ENCODE results near the gene TMEM154. TPM values are rescaled to one million over a fixed set of nuclear protein-coding genes. Genes with fewer than 3 reads are reported as not detected.

The TMEM154 gene
- total and polyA plus RNA-seq, 2 experiments from 2014 or later: 0.36 to 1.7 TPM

DNA sequence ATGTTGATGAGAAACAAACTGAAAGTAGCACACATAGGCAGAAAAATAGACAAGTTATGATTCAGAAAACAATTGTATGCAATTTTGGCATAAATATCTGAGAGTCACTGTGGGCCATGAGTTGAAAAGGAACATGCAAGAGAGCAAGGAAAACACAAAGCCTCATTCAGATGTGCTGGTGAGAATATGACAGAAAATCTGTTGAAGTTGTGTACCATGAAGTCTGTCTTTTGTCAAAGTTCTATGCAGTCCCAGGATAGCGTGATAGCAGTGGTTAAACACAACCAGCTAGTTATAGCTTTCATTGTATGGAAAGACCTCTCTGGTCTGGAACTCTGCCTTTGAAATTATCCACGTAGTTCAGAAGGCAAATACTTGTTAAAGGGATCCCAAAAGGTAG, 53.0 kb downstream of the TMEM154 start:
- no peaks in the 10 kb centered on the region for H3K79me2 ChIP-seq
- H3K4me3 ChIP-seq: no peak overlapping the region
- no peak overlapping the region for H2AFZ ChIP-seq
- TF ChIP-seq CTCF (IDR thresholded peaks at IDR 0.05; ENCODE audit: poor library complexity) (no peak), EZH2phosphoT487 (IDR thresholded peaks at IDR 0.05; ENCODE audit: low read depth, severe bottlenecking, unreplicated experiment) (no peak), EZH2 (IDR thresholded peaks at IDR 0.05; ENCODE audit: borderline replicate concordance) (no peak)
- no peaks in the 10 kb centered on the region for H3K9me2 ChIP-seq (replicated peaks; ENCODE audit: insufficient read depth)
- 75% methylated on average over 2 of the region's 2 CpGs for WGBS (ENCODE audit: low lambda C conversion rate, missing lambda C conversion rate)
- H3K9me3 ChIP-seq (ENCODE audit: low read depth): no peaks in the 10 kb centered on the region
- H3K27me3 ChIP-seq: no peaks in the 10 kb centered on the region
- H3K4me1 ChIP-seq (ENCODE audit: insufficient read depth): no peaks in the 10 kb centered on the region
- DNase-seq (ENCODE audit: low spot score): no peak
- H3K4me2 ChIP-seq: no peak overlapping the region
- no peaks in the 10 kb centered on the region for H4K20me1 ChIP-seq (ENCODE audit: insufficient read depth, poor library complexity, severe bottlenecking)
- H3K36me3 ChIP-seq (replicated peaks; ENCODE audit: insufficient read depth, low read depth): no peaks in the 10 kb centered on the region
- no peak overlapping the region for H3K27ac ChIP-seq

- Histone ChIP-seq H3K36me3 (replicated peaks; ENCODE audit: insufficient read depth, low read depth) (no peaks in the 10 kb centered on the region), H4K20me1 (ENCODE audit: insufficient read depth, poor library complexity, severe bottlenecking) (no peaks in the 10 kb centered on the region), H3K27ac (no peak overlapping the region), H3K27me3 (no peaks in the 10 kb centered on the region), H3K4me1 (ENCODE audit: insufficient read depth) (no peaks in the 10 kb centered on the region), H2AFZ (no peak overlapping the region), H3K4me2 (no peak overlapping the region), H3K9me3 (ENCODE audit: low read depth) (no peaks in the 10 kb centered on the region), H3K9me2 (replicated peaks; ENCODE audit: insufficient read depth) (no peaks in the 10 kb centered on the region), H3K4me3 (no peak overlapping the region), H3K79me2 (no peaks in the 10 kb centered on the region)
- DNase-seq (ENCODE audit: low spot score): no peak
- TF ChIP-seq EZH2phosphoT487 (IDR thresholded peaks at IDR 0.05; ENCODE audit: low read depth, severe bottlenecking, unreplicated experiment): no peak
- TF ChIP-seq EZH2 (IDR thresholded peaks at IDR 0.05; ENCODE audit: borderline replicate concordance): no peak
- no peak for TF ChIP-seq CTCF (IDR thresholded peaks at IDR 0.05; ENCODE audit: poor library complexity)
Observed at GRCh38 chr4:152620915-152621314, 58.9 kb downstream of the TMEM154 start.

GRCh38 chr4:152620218-152620617, 59.6 kb downstream of the TMEM154 start:
- no peak for DNase-seq (ENCODE audit: low spot score)
- no peak overlapping the region for H3K27ac ChIP-seq
- no peaks in the 10 kb centered on the region for H3K36me3 ChIP-seq (replicated peaks; ENCODE audit: insufficient read depth, low read depth)
- no peak overlapping the region for H3K4me2 ChIP-seq
- TF ChIP-seq EZH2 (IDR thresholded peaks at IDR 0.05; ENCODE audit: borderline replicate concordance): no peak
- no peak for TF ChIP-seq CTCF (IDR thresholded peaks at IDR 0.05; ENCODE audit: poor library complexity)
- no peak for TF ChIP-seq EZH2phosphoT487 (IDR thresholded peaks at IDR 0.05; ENCODE audit: low read depth, severe bottlenecking, unreplicated experiment)
- H3K9me3 ChIP-seq (ENCODE audit: low read depth): no peaks in the 10 kb centered on the region
- no peaks in the 10 kb centered on the region for H3K4me1 ChIP-seq (ENCODE audit: insufficient read depth)
- no peaks in the 10 kb centered on the region for H3K79me2 ChIP-seq
- no peaks in the 10 kb centered on the region for H4K20me1 ChIP-seq (ENCODE audit: insufficient read depth, poor library complexity, severe bottlenecking)
- H3K9me2 ChIP-seq (replicated peaks; ENCODE audit: insufficient read depth): no peaks in the 10 kb centered on the region
- no peaks in the 10 kb centered on the region for H3K27me3 ChIP-seq
- H3K4me3 ChIP-seq: no peak overlapping the region
- H2AFZ ChIP-seq: no peak overlapping the region
- WGBS (ENCODE audit: low lambda C conversion rate, missing lambda C conversion rate): 83% methylated on average over 1 of the region's 1 CpG

GRCh38 chr4:152619556-152619955, 60.2 kb downstream of the TMEM154 start:
- no peak for TF ChIP-seq CTCF (IDR thresholded peaks at IDR 0.05; ENCODE audit: poor library complexity)
- Histone ChIP-seq H3K27me3 (no peaks in the 10 kb centered on the region), H2AFZ (no peak overlapping the region), H3K4me1 (ENCODE audit: insufficient read depth) (no peaks in the 10 kb centered on the region), H3K79me2 (no peaks in the 10 kb centered on the region), H3K9me3 (ENCODE audit: low read depth) (no peaks in the 10 kb centered on the region), H4K20me1 (ENCODE audit: insufficient read depth, poor library complexity, severe bottlenecking) (no peaks in the 10 kb centered on the region), H3K27ac (no peak overlapping the region), H3K4me3 (no peak overlapping the region), H3K9me2 (replicated peaks; ENCODE audit: insufficient read depth) (no peaks in the 10 kb centered on the region), H3K36me3 (replicated peaks; ENCODE audit: insufficient read depth, low read depth) (no peaks in the 10 kb centered on the region), H3K4me2 (no peak overlapping the region)
- whole genome bisulfite sequencing (ENCODE audit: low lambda C conversion rate, missing lambda C conversion rate): 87% methylated on average over 3 of the region's 3 CpGs
- DNase-seq (ENCODE audit: low spot score): no peak

Measured in hepatocyte (in vitro differentiated cells).